GM21737 (cell line): ENCODE measurements around the gene METRN.
"Not testable (repeated sequence)": the region's sequence is repeated elsewhere in the genome, so short reads cannot be mapped to it uniquely, and the experiment has no call there.

Experiments
- ATAC-seq: cut with Tn5 transposase; IDR thresholded peaks from one replicate; pipeline ENCODE4 v1.9.1; 2021; ENCODE audit warnings: mild to moderate bottlenecking, moderate library complexity; ENCODE audit not compliant: unreplicated experiment

METRN gene

GRCh38 chr16:691242-691641 lies 23.7 kb upstream of the METRN start:
- ATAC-seq, result not testable (repeated sequence)

- ATAC-seq, result no peak
Observed at GRCh38 chr16:692356-693108, 22.4 kb upstream of the METRN start.

- ATAC-seq, result no peak
Observed at GRCh38 chr16:693364-693763, 21.6 kb upstream of the METRN start.

- no peak for ATAC-seq
Observed at GRCh38 chr16:693766-694165, 21.2 kb upstream of the METRN start.

GRCh38 chr16:694187-694862 lies 20.6 kb upstream of the METRN start:
- no peak for ATAC-seq

GRCh38 chr16:694863-695354 lies 20.0 kb upstream of the METRN start:
- no peak for ATAC-seq

GRCh38 chr16:695355-696089 lies 19.4 kb upstream of the METRN start:
- ATAC-seq, result no peak

- no peak for ATAC-seq
Observed at GRCh38 chr16:698911-699671, 15.8 kb upstream of the METRN start.

- ATAC-seq, result no peak
Observed at GRCh38 chr16:700684-701584, 14.0 kb upstream of the METRN start.

GRCh38 chr16:702341-702740 lies 12.6 kb upstream of the METRN start:
- ATAC-seq, result no peak

- no peak for ATAC-seq
Observed at GRCh38 chr16:703406-703805, 11.5 kb upstream of the METRN start.

GRCh38 chr16:704047-704446 lies 10.9 kb upstream of the METRN start:
- ATAC-seq, result no peak

- no peak for ATAC-seq
Observed at GRCh38 chr16:704552-705380, 10.2 kb upstream of the METRN start.

GRCh38 chr16:705431-706188 lies 9.3 kb upstream of the METRN start, which contains the start of gene FBXL16:
Gene FBXL16, minus strand, starts transcription at chr16:705801. Its CDS starts 8,396 bp downstream, at chr16:697405.
- ATAC-seq, result no peak

GRCh38 chr16:706189-707061 lies 8.5 kb upstream of the METRN start:
- no peak for ATAC-seq

GRCh38 chr16:707062-707538 lies 7.8 kb upstream of the METRN start:
- ATAC-seq, result no peak

- ATAC-seq, result no peak
Observed at GRCh38 chr16:708019-708418, 6.9 kb upstream of the METRN start.
